Measurements from ENCODE around the gene CCDC192. TPM values are rescaled to one million over a fixed set of nuclear protein-coding genes. Genes with fewer than 3 reads are reported as not detected.

CCDC192 gene
- total and polyA plus RNA-seq, 10 of the 15 experiments (the other 5 are each of a cell fraction or from before 2014, with no cell fraction given) = 0.20 to 0.79 (median 0.32) TPM; not detected in 4

GRCh38 chr5:127978738-127979300 lies 275.6 kb downstream of the CCDC192 start:
- SMC1A ChIA-PET (ENCODE audit: uncharacterized antibody, unreplicated experiment) = interaction anchor here (1.1 to 1.6 kb wide), 5 partner anchors 8 to 71 kb away, joined by 3 read pairs; no protein-coding TSS in a partner anchor
- Histone ChIP-seq H3K27me3 (replicated peaks in 1 of 2; ENCODE audit: control insufficient read depth in 2 of 2, insufficient read depth in 2 of 2, low read length in 1 of 2) (no peaks in the 10 kb centered on the region), H3K27ac (ENCODE audit: control insufficient read depth, insufficient read depth) (no peak overlapping the region), H3K4me2 (ENCODE audit: control insufficient read depth, insufficient read depth) (no peak overlapping the region), H2AFZ (ENCODE audit: control insufficient read depth, low read depth, low read length) (no peak overlapping the region), H3K9me3 (replicated peaks; ENCODE audit: control insufficient read depth, insufficient read depth, low read length) (no peaks in the 10 kb centered on the region), H3K79me2 (ENCODE audit: control insufficient read depth, insufficient read depth, low read length) (no peaks in the 10 kb centered on the region), H3K36me3 (ENCODE audit: control insufficient read depth in 2 of 2, insufficient read depth in 2 of 2, low read length in 1 of 2) (no peaks in the 10 kb centered on the region), H3K9ac (ENCODE audit: control insufficient read depth, insufficient read depth, low read length) (no peak overlapping the region), H3K4me1 (ENCODE audit: control insufficient read depth, insufficient read depth, low read length) (no peaks in the 10 kb centered on the region), H4K20me1 (ENCODE audit: control insufficient read depth, insufficient read depth) (no peaks in the 10 kb centered on the region), H3K4me3 (no peak overlapping the region)
- RAD21 ChIA-PET (ENCODE audit: unreplicated experiment) = interaction anchor here (0.6 kb wide), 1 partner anchor 200 kb away, joined by 3 read pairs; no protein-coding TSS in a partner anchor
- no peak for TF ChIP-seq TARDBP (IDR thresholded peaks at IDR 0.05; ENCODE audit: borderline replicate concordance)
- TF ChIP-seq CBX3 (IDR thresholded peaks at IDR 0.05; ENCODE audit: borderline replicate concordance, low read depth) = no peak
- TF ChIP-seq MYB (IDR thresholded peaks at IDR 0.05; ENCODE audit: borderline replicate concordance, low read depth, low read length) = no peak
- TF ChIP-seq HDAC6 (IDR thresholded peaks at IDR 0.05; ENCODE audit: unreplicated experiment) = no peak
- no peak for TF ChIP-seq SREBF1 (IDR thresholded peaks at IDR 0.05; ENCODE audit: low read length)
- no peak for TF ChIP-seq ELK1 (IDR thresholded peaks at IDR 0.05; ENCODE audit: low read depth, low read length)
- no peak for TF ChIP-seq RELA (IDR thresholded peaks at IDR 0.05; ENCODE audit: borderline replicate concordance, partially characterized antibody)
- TF ChIP-seq BMI1 (IDR thresholded peaks at IDR 0.05; ENCODE audit: borderline replicate concordance) = no peak
- no peak for TF ChIP-seq HDGF (IDR thresholded peaks at IDR 0.05)
- no peak for TF ChIP-seq PAX8 (IDR thresholded peaks at IDR 0.05)
- no peak for TF ChIP-seq FOS (IDR thresholded peaks at IDR 0.05; ENCODE audit: borderline replicate concordance, extremely low read depth, insufficient read length)
- no peak for TF ChIP-seq ESRRA (IDR thresholded peaks at IDR 0.05; ENCODE audit: low read length)
- TF ChIP-seq RAD21 (IDR thresholded peaks at IDR 0.05; ENCODE audit: insufficient read depth, low read depth, low read length) = no peak
- TF ChIP-seq PRDM15 (CRISPR knock-in tag; IDR thresholded peaks at IDR 0.05) = no peak
- intact Hi-C loops (cut with micrococcal nuclease; ENCODE audit: unreplicated experiment) (no loop called here), in situ Hi-C loops (cut with MboI) (no loop called here)
- WGBS (ENCODE audit: insufficient coverage, insufficient replicate concordance, low lambda C conversion rate, missing lambda C conversion rate) = 94% methylated on average over 5 of the region's 5 CpGs
- POLR2A ChIA-PET = no interaction called here
- no peak for FAIRE-seq
- DNase-seq (ENCODE audit: low read depth, low spot score) = no peak
- no TSS peak for BruUV-seq (replicated peaks)
- no peak for ATAC-seq
- CTCF ChIA-PET = interaction anchor here (0.9 to 1.9 kb wide), 3 partner anchors 8 to 19 kb away, joined by 3 to 5 read pairs (median 4); no protein-coding TSS in a partner anchor

All from GM12878 (cell line).